Fibroblast of gingiva (primary cell): ENCODE measurements around the gene GRM1.

Experiments used
- DNase-seq: peaks from one replicate; pipeline ENCODE4 v3.0.0-alpha.2; 2011; ENCODE audit warnings: low read depth

GRM1 gene

GRCh38 chr6:146100776-146101175 lies 71.9 kb downstream of the GRM1 start:
- DNase-seq, result no peak

- no peak for DNase-seq
Measured at GRCh38 chr6:146103416-146104072, 74.7 kb downstream of the GRM1 start.

GRCh38 chr6:146106532-146106931 lies 77.7 kb downstream of the GRM1 start:
- DNase-seq, result no peak

- no peak for DNase-seq
Measured at GRCh38 chr6:146110990-146111389, 82.1 kb downstream of the GRM1 start.

GRCh38 chr6:146111881-146112450 lies 83.1 kb downstream of the GRM1 start:
- no peak for DNase-seq

- DNase-seq, result no peak
Measured at GRCh38 chr6:146113084-146113623, 84.3 kb downstream of the GRM1 start.

GRCh38 chr6:146123616-146124015 lies 94.8 kb downstream of the GRM1 start:
- no peak for DNase-seq

- no peak for DNase-seq
Measured at GRCh38 chr6:146127447-146128215, 98.8 kb downstream of the GRM1 start.

- no peak for DNase-seq
Measured at GRCh38 chr6:146133866-146134265, 105.0 kb downstream of the GRM1 start.

GRCh38 chr6:146135167-146135566 lies 106.3 kb downstream of the GRM1 start:
- DNase-seq, result no peak

GRCh38 chr6:146146836-146147235 lies 118.0 kb downstream of the GRM1 start:
- DNase-seq, result no peak

GRCh38 chr6:146149770-146150169 lies 120.9 kb downstream of the GRM1 start:
- no peak for DNase-seq

- no peak for DNase-seq
Measured at GRCh38 chr6:146153040-146153758, 124.3 kb downstream of the GRM1 start.

- no peak for DNase-seq
Measured at GRCh38 chr6:146154197-146154596, 125.3 kb downstream of the GRM1 start.

GRCh38 chr6:146161664-146162063 lies 132.8 kb downstream of the GRM1 start:
- DNase-seq, result no peak

GRCh38 chr6:146169872-146170271 lies 141.0 kb downstream of the GRM1 start:
- DNase-seq, result no peak

- DNase-seq, result no peak
Measured at GRCh38 chr6:146177785-146178184, 148.9 kb downstream of the GRM1 start.

GRCh38 chr6:146183831-146184230 lies 155.0 kb downstream of the GRM1 start:
- DNase-seq, result no peak

GRCh38 chr6:146184701-146185100 lies 155.8 kb downstream of the GRM1 start:
- no peak for DNase-seq

GRCh38 chr6:146189131-146189530 lies 160.3 kb downstream of the GRM1 start:
- DNase-seq, result no peak

GRCh38 chr6:146190581-146190980 lies 161.7 kb downstream of the GRM1 start:
- no peak for DNase-seq

- DNase-seq, result no peak
Measured at GRCh38 chr6:146191166-146191565, 162.3 kb downstream of the GRM1 start.
